Chondrocyte (in vitro differentiated cells): Measurements from ENCODE around the gene KIF3B. TPM values are rescaled to one million over a fixed set of nuclear protein-coding genes. Genes with fewer than 3 reads are reported as not detected.
A peak's percentile ranks its signal among the peaks of the same experiment; 100 is the strongest.

Source experiments
- DNase-seq: peaks from one replicate; pipeline ENCODE4 v3.0.0; 2021; ENCODE audit warnings: mixed read lengths, low spot score
- H3K27ac Mint-ChIP-seq: one replicate; pipeline ENCODE4 v1.8.0; 2021; ENCODE audit warnings: mild to moderate bottlenecking, moderate library complexity, mixed read lengths; ENCODE audit not compliant: unreplicated experiment
- H3K27me3 Mint-ChIP-seq: 2 replicates; pipeline ENCODE4 v1.8.0; 2021; ENCODE audit warnings: low read depth, mixed read lengths
- H3K36me3 Mint-ChIP-seq: 2 replicates; pipeline ENCODE4 v1.8.0; 2021; ENCODE audit warnings: low read depth, mixed read lengths
- H3K4me1 Mint-ChIP-seq: 2 replicates; pipeline ENCODE4 v1.8.0; 2021; ENCODE audit warnings: low read depth, mild to moderate bottlenecking, mixed read lengths
- H3K4me3 Mint-ChIP-seq: one replicate; pipeline ENCODE4 v1.8.0; 2021; ENCODE audit warnings: mild to moderate bottlenecking, moderate library complexity, mixed read lengths; ENCODE audit not compliant: unreplicated experiment
- H3K9me3 Mint-ChIP-seq: 2 replicates; pipeline ENCODE4 v1.8.0; 2021; ENCODE audit warnings: low read depth, mixed read lengths
- total RNA-seq: library from RNA; stranded (reverse); gene quantifications from 3 replicates; pipeline ENCODE4 v1.2.1, GENCODE V29; 2021
- TF ChIP-seq, protein P1 (sequence below): fragments of 200-600 bp; sonication (generic); IDR thresholded peaks from 2 replicates; pipeline ENCODE4 v1.5.0; 2021; ENCODE audit warnings: antibody characterized with exemption, mild to moderate bottlenecking, moderate library complexity

The KIF3B gene
- total RNA-seq, 1 donor from 2014 or later: 35.5 TPM

DNA sequence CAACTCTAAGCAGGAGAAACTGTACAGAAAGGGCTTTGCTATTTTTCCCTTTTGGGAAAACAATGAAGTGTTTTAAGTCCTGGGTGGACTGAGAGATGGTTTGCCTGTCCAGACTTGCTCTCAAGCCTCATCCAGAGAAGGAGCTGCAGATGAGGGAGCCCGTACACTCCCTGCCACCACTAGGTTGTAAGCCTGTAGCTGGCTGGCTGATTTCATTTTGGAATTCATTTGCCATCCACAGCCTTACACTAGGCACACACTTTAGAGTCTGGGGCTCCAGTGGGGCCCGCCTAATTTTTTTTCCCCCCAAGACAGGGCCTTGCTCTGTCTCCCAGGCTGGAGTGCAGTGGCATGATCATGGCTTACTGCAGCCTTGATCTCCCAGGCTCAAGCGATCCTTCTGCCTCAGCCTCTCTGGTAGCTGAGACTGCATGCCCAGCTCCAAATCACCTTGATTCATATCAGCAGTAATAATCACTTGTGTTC is 41.4 kb upstream of the KIF3B start:
- Mint-ChIP-seq H3K4me3 (no peak overlapping the region), H3K4me1 (peaks cover 5% of the 10 kb centered on the region), H3K9me3 (no peaks in the 10 kb centered on the region), H3K27me3 (no peaks in the 10 kb centered on the region), H3K27ac (no peak overlapping the region), H3K36me3 (peaks cover 50% of the 10 kb centered on the region)
- TF ChIP-seq, protein P1, sequence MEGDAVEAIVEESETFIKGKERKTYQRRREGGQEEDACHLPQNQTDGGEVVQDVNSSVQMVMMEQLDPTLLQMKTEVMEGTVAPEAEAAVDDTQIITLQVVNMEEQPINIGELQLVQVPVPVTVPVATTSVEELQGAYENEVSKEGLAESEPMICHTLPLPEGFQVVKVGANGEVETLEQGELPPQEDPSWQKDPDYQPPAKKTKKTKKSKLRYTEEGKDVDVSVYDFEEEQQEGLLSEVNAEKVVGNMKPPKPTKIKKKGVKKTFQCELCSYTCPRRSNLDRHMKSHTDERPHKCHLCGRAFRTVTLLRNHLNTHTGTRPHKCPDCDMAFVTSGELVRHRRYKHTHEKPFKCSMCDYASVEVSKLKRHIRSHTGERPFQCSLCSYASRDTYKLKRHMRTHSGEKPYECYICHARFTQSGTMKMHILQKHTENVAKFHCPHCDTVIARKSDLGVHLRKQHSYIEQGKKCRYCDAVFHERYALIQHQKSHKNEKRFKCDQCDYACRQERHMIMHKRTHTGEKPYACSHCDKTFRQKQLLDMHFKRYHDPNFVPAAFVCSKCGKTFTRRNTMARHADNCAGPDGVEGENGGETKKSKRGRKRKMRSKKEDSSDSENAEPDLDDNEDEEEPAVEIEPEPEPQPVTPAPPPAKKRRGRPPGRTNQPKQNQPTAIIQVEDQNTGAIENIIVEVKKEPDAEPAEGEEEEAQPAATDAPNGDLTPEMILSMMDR: no peak
- peak; percentile 30 for DNase-seq

DNA sequence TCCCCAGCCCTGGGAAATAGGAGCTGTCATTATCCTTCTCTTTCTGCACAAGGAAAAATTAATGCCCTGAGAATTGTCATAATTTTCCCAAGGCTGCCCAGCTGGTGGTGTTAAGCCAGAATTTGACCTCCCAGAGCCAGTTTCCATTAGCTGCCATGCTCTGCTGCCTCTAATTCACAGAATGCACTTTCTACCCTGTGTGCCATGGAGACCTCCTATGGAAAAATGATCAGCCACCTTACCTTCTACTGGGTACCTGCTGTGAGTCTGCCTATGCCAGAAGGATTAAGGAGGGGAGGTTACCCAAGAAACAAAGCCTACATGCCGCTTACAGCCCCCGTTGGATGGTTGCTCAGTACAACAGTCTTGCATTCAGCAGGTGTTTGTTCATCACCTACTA is 40.6 kb upstream of the KIF3B start:
- Mint-ChIP-seq H3K9me3 (no peaks in the 10 kb centered on the region), H3K27me3 (no peaks in the 10 kb centered on the region), H3K27ac (no peak overlapping the region), H3K36me3 (peaks cover 43% of the 10 kb centered on the region), H3K4me1 (peaks cover 5% of the 10 kb centered on the region), H3K4me3 (no peak overlapping the region)
- DNase-seq: peak; percentile 2
- TF ChIP-seq, protein P1: no peak

DNA sequence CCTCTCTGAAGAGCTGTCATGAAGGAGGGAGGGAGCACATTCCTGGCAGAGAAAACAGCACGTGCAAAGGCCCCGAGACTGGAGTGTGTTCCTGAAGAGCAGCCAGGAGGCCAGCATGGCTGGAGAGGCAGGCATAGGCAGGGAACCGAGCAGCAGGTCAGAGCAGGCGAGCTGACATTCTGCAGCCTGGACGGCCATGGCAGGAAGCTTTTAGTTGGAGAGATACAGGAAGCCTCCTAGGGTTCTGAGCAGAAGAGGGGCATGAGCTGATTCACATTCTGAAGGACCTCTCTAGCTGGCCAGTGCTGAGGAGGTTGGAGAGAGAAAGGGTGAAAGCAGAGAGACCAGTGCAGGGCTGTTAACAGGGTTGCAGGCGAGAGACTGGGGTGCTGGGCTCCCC is 40.0 kb upstream of the KIF3B start:
- DNase-seq: peak; percentile 49
- Mint-ChIP-seq H3K4me1 (peaks cover 5% of the 10 kb centered on the region), H3K36me3 (peaks cover 40% of the 10 kb centered on the region), H3K27ac (no peak overlapping the region), H3K9me3 (no peaks in the 10 kb centered on the region), H3K27me3 (no peaks in the 10 kb centered on the region), H3K4me3 (no peak overlapping the region)
- TF ChIP-seq, protein P1: no peak

DNA sequence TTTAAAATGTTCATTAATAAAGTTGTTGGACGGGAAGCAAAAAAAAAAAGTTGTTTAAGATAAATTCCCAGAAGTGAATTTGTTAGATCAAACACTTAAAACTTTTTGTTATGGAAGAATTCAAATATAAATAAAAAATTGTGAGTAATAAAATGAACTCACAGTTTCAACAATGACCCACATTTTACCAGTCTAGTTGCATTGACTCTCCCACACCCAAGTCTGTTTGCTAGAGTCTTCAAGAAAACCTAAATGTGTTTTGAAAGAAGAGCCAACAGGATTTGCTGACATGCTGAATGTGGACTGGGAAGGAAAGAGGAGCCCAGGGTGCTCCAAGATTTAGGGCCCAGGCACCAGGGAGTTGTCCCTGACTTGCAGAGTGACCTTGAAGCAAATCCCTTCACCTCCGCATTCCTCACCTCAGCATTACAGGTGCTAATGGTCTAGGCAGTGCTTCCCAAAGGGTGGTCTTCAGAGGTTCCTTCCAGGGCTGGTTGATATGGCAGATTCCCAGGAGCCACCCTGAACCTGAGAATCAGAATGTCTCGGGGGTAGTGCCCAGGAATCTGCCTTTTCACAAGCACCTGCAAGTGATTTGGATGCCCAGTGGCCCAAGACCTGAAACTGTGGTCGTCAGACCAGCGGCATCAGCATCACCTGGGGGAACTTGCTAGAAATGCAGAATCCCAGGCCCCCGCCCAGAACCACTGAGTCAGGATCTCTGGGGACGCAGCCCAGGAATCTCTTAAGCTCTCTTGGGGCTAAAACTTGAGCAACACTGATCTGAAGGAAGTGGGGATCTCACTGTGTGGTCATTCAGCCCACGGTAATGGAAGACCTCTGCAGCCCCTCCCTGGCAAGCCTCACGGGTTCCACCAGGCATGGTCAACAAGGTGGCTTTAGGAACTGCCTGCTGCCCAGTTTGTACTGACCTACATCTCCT is 38.7 kb upstream of the KIF3B start:
- H3K27ac Mint-ChIP-seq: no peak overlapping the region
- no peaks in the 10 kb centered on the region for H3K27me3 Mint-ChIP-seq
- H3K4me1 Mint-ChIP-seq: peaks cover 5% of the 10 kb centered on the region
- DNase-seq: peak; percentile 54
- H3K4me3 Mint-ChIP-seq: no peak overlapping the region
- TF ChIP-seq, protein P1: no peak
- H3K36me3 Mint-ChIP-seq: peaks cover 27% of the 10 kb centered on the region
- no peaks in the 10 kb centered on the region for H3K9me3 Mint-ChIP-seq

DNA sequence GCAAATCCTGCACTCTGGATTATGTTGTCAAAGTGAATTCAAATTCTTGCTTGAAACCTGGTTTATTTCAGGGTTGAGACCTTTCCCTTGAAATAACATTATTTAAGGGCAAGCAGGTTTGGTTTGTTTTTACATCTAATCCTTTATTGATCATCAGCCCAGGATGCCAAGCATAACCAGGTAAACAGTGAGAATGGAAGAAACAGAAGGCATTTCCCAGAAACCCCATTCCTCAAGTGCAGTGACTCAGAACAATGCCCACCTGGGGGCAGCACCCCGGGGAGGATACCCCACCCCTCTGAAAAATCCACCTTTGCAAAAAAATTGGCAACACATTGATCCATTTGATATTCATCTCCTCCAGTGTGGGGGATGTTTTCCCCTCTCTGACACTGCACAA is 37.2 kb upstream of the KIF3B start:
- peak; percentile 14 for DNase-seq
- H3K9me3 Mint-ChIP-seq: no peaks in the 10 kb centered on the region
- TF ChIP-seq, protein P1: peak; percentile 45
- H3K4me3 Mint-ChIP-seq: no peak overlapping the region
- H3K4me1 Mint-ChIP-seq: peaks cover 5% of the 10 kb centered on the region
- H3K27me3 Mint-ChIP-seq: no peaks in the 10 kb centered on the region
- no peak overlapping the region for H3K27ac Mint-ChIP-seq
- H3K36me3 Mint-ChIP-seq: peaks cover 16% of the 10 kb centered on the region
